ENCODE measurements around the gene R3HCC1L.

R3HCC1L gene

GRCh38 chr10:98231417-98231816 is 97.0 kb downstream of the R3HCC1L start:
- no peak for DNase-seq (ENCODE audit: low spot score)

GRCh38 chr10:98235846-98236245 is 101.4 kb downstream of the R3HCC1L start:
- no peak for DNase-seq (ENCODE audit: low spot score)

- DNase-seq (ENCODE audit: low spot score), result no peak
Measured at GRCh38 chr10:98236862-98237261, 102.4 kb downstream of the R3HCC1L start.

- DNase-seq (ENCODE audit: low spot score), result no peak
Measured at GRCh38 chr10:98238391-98238790, 103.9 kb downstream of the R3HCC1L start.

- no peak for DNase-seq (ENCODE audit: low spot score)
Measured at GRCh38 chr10:98240524-98240923, 106.1 kb downstream of the R3HCC1L start.

- no peak for DNase-seq (ENCODE audit: low spot score)
Measured at GRCh38 chr10:98242823-98243222, 108.4 kb downstream of the R3HCC1L start.

GRCh38 chr10:98244141-98244540 is 109.7 kb downstream of the R3HCC1L start:
- DNase-seq (ENCODE audit: low spot score), result no peak

- DNase-seq (ENCODE audit: low spot score), result no peak
Measured at GRCh38 chr10:98244586-98244985, 110.1 kb downstream of the R3HCC1L start.

GRCh38 chr10:98246911-98247805 is 112.7 kb downstream of the R3HCC1L start:
- no peak for DNase-seq (ENCODE audit: low spot score)

- DNase-seq (ENCODE audit: low spot score), result no peak
Measured at GRCh38 chr10:98248018-98248417, 113.6 kb downstream of the R3HCC1L start.

GRCh38 chr10:98249134-98249533 is 114.7 kb downstream of the R3HCC1L start:
- DNase-seq (ENCODE audit: low spot score), result no peak

GRCh38 chr10:98251399-98251798 is 116.9 kb downstream of the R3HCC1L start:
- no peak for DNase-seq (ENCODE audit: low spot score)

- no peak for DNase-seq (ENCODE audit: low spot score)
Measured at GRCh38 chr10:98252464-98252863, 118.0 kb downstream of the R3HCC1L start.

GRCh38 chr10:98253499-98253898 is 119.0 kb downstream of the R3HCC1L start:
- DNase-seq (ENCODE audit: low spot score), result no peak

GRCh38 chr10:98254234-98254974 is 119.9 kb downstream of the R3HCC1L start:
- DNase-seq (ENCODE audit: low spot score), result no peak

GRCh38 chr10:98255146-98255877 is 120.9 kb downstream of the R3HCC1L start:
- no peak for DNase-seq (ENCODE audit: low spot score)

GRCh38 chr10:98256692-98257091 is 122.2 kb downstream of the R3HCC1L start:
- no peak for DNase-seq (ENCODE audit: low spot score)

- DNase-seq (ENCODE audit: low spot score), result no peak
Measured at GRCh38 chr10:98257198-98257597, 122.7 kb downstream of the R3HCC1L start.

- DNase-seq (ENCODE audit: low spot score), result no peak
Measured at GRCh38 chr10:98257961-98258360, 123.5 kb downstream of the R3HCC1L start.

- no peak for DNase-seq (ENCODE audit: low spot score)
Measured at GRCh38 chr10:98258683-98259454, 124.4 kb downstream of the R3HCC1L start.

- DNase-seq (ENCODE audit: low spot score), result no peak
Measured at GRCh38 chr10:98259606-98260315, 125.3 kb downstream of the R3HCC1L start.

All from iPS-NIHi11 (cell line).